Middle frontal gyrus (tissue), 1 donor: ENCODE results near the gene REXO1.

Source experiments
- DNase-seq: peaks from one replicate; pipeline ENCODE4 v3.0.0-alpha.2; 2015; ENCODE audit warnings: low spot score; ENCODE audit errors: extremely low spot score

REXO1 gene

GRCh38 chr19:1849132-1849474 lies 820 bp upstream of the REXO1 start:
- no peak for DNase-seq

GRCh38 chr19:1847684-1848398 lies 442 bp downstream of the REXO1 start:
- DNase-seq: no peak

DNA sequence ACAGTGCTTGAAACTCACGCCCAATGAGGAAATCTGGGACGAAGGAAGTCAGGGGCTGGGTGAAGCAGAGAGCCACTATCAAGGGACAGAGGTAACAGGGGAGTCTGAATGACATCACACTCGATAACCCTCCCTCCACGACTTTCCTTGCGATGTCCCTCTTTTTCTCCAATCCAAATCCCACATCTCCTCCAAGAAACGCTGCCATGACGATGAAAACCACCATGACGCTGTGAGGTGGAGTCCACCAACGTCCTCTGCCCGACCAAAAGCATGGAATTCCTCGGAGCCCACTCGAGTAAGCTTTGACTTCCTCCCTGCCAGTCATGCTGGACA lies 967 bp downstream of the REXO1 start:
- no peak for DNase-seq

- no peak for DNase-seq
Observed at GRCh38 chr19:1846517-1847204, 1.6 kb downstream of the REXO1 start.

DNA sequence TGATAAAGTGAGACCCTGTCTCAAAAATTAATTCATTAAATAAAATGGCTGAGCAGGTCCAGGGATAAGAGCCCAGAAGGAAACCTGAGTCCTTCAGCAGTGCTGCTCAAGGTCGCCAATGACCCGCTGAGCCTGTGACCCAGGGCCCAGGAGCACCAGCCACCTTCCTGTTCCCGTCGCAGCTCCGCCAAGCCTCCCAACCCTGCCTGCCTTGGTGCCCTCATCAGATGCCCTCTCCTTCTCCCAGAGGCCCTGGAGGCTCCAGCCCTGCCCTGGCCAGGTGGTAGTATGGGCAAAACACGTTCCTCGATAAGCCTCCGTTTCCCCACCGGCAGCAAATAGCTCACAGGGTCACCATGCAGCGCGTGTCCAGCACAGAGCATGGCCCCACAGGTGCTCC lies 2.6 kb downstream of the REXO1 start:
- DNase-seq: no peak

DNA sequence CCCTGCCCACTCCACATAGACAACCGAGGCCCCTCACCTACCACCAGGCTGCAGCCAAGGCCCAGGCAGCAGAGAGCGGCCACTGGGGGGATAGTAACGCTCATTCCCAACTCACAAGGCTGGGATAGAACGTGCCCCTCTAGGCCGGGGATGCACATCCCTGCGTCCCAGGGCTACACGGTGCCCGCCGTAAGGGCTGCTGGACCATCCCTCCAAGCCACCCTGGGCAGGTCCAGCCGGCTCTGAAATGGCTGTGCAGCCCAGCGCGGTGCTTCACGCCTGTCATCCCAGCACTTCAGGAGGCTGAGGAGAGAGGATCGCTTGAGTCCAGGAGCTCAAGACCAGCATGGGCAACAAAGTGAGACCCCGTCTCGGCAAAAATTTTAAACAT lies 3.2 kb downstream of the REXO1 start:
- no peak for DNase-seq

DNA sequence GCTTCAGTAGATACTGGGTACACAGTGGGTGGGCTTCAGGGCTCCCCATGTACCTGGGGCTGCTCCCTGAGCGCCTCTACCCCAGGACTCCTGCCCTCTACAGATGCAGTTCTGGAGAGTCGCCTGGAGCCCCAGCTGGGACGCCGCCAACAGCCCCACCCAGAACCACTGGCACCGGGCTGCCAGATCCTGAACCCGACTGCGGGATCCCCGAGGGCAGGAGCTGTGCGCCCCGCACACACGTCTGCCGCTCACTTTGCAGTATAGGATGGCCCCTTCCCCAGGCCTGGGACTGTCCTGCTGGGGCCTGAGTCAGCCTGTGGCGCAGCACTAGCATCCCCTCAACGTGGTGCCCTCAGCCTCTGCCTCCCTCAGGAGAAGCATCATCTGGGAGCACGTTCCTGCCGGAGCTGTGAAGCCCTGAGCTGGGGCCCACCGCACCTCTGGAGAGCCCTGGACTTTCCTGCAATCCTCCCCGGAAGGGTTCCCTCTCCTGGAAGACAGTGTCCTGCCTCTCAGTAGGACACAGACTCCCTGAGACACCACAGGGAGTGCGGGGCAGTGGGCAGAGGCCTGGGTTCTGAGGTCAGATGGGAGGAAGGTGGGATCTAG lies 3.7 kb downstream of the REXO1 start:
- DNase-seq: no peak

DNA sequence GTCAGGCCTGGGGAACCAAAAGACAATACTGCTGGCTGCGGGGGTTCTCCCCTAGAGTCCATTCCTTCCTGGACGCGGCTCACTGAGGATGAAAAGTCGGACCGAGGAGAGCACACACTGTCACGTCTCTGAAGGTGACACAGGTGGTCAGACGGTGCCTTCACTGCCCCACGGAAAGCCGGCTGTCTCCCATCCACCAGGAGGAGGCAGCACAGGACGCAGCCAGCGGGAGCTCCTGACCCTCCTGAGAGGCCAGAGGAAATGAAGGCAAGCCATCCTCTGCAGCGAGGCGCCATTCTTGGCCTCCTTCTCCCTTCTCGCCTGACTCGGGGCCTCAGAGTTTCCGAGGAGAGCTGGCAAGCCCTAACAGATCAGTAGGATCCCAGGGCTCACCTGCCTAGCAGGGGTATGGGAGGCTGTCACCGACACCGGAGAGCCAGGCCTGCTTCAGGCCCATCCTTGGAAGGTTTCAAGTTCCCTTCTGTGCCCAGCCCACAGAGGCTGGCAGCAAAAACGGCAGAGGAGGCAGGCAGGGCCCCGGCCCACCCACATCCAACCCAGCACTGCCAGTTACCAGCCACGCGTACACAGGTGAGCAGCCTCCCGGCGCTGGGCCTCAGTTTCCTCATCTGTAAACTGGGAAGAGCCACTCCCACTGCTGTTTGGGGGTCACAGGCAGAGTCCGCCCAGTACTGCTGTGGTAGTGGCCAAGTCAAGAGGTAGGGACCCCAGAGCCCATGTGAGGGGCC lies 4.5 kb downstream of the REXO1 start:
- DNase-seq: no peak

DNA sequence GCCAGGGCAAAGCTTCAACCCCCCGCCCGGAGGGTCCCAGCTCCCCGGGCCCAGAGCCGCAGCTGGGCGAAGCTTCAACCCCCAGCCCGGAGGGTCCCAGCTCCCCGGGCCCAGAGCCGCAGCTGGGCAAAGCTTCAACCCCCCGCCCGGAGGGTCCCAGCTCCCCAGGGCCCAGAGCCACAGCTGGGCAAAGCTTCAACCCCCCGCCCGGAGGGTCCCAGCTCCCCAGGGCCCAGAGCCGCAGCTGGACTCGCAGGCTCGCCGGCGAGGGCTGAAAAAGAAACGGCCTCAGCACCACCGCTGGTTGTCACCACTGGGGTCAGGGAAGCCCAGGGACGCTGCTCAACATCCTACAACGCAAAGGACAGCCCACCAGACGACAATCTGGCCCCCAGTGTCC lies 5.2 kb downstream of the REXO1 start:
- DNase-seq: no peak

GRCh38 chr19:1841209-1841924 lies 6.9 kb downstream of the REXO1 start:
- no peak for DNase-seq

DNA sequence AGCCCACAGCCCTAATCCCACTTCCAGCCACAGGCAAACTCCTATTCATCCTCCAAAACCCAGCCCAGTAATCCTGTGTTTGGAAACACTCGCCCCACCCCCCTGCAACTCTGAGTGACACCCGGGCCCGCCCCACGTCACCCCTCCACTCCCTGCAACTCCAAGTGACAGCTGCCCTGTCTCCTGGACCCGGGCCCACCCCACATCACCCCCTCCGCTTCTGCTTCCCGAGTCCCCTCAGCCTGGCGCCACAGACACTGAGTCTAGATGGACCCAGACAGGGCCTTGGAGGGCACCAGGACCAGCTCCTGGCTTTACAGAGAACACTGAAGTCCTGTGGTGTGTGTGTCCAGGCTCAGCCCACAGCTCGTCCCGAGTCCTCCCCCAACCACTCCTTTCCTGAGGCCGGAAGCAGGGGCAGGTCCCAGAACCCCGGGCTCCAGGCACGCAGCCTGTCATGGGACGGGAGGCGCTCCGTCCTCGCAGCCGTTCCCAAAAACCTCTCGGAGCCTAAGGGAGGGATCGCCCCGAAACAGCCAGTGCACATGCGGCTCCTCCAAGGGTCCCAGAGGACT lies 7.7 kb downstream of the REXO1 start:
- DNase-seq: no peak

GRCh38 chr19:1839658-1840540 lies 8.4 kb downstream of the REXO1 start:
- DNase-seq: no peak

DNA sequence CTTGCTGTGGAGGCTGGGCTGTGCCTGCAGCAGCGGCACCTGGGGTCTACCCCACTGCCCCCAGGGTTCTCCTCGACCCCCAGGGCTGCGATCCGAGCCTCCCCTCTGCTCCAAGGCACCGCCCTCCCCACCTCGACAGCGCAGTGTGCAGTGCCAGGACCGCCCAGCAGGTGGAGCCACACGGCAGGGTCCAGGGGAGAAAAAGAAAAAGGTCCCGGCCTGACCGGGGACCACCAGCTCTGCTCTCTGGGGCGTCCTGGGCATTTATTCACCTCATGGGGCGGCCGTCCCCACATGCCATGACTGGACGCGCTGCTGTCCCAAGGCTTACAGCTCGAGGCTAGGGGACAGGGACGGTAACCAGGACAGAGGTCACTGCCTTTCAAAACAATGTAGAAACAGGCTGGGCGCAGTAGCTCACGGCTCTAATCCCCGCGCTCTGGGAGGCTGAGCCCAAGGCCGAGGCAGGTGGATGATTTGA lies 10.6 kb downstream of the REXO1 start:
- DNase-seq: no peak

GRCh38 chr19:1837222-1837565 lies 11.1 kb downstream of the REXO1 start:
- no peak for DNase-seq

DNA sequence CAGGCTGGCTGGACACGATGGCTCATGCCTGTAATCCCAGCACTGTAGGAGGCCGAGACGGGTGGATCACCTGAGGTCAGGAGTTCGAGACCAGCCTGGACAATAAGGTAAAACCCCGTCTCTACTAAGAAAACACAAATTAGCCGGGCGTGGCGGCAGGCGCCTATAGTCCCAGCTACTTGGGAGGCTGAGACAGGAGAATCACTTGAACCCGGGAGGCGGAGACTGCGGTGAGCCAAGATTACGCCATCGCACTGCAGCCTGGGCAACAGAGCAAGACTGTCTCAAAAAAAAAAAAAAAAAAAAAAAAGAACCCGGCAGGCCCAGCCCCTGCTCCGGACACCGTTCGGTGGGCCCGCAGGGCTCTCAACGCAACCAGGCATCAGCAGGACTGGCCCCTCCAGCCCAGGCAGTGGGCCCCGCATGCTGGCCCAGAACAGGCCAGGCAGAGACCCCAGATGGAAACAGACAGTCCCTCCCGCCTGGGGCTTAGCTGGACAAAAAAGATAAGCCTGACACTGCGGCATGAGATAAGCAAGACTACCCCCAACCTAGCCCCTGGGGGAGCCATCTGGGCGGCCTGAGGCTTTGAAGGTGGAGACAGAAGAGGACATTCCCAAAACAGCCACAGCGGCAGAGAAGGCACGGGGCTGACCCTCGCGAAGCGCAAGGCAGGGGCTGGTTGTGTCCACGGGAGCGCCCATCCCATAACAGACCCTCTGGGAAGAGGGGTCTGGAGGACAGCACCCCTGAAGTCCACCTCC lies 11.6 kb downstream of the REXO1 start:
- no peak for DNase-seq

GRCh38 chr19:1833540-1833939 lies 14.7 kb downstream of the REXO1 start:
- DNase-seq: no peak

DNA sequence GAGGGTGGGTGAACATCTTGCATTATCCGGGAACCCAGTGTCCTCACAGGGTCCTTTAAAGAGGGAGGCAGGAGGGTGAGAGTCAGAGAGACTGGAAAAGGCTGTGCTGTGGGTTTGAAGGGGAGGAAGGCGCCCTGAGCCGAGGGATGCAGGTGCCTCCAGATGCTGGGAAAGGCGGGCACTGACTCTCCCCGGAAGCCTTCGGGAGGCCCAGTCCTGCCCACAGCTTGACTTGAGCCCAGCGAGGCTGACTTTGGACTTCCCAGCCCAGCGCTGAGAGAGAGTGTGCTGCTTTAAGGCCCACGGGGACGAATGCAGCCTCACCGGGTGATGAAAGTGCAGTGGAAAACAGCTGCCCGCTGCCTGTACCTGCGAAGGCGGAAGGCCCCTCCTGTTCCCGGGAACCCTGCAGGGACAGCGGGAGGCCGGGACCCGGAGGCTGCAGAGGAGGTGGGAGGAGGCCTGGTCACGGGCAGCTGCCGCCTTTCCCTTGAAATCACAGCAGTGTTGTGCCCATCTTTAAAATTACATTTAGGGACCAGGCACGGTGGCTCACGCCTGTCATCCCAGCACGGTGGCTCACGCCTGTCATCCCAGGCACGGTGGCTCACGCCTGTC lies 16.1 kb downstream of the REXO1 start:
- DNase-seq: no peak

GRCh38 chr19:1830978-1831377 lies 17.3 kb downstream of the REXO1 start:
- DNase-seq: no peak

GRCh38 chr19:1830568-1830967 lies 17.7 kb downstream of the REXO1 start:
- no peak for DNase-seq
